Sigmoid colon (tissue), 4 donors: Measurements from ENCODE around the gene USP2.

ENCODE experiments used
- CTCF ChIP-seq, 4 experiments: fragments of 450-650 bp in 3 of 4; fragments of 200-600 bp in 1 of 4; IDR thresholded peaks; one replicate each; pipeline ENCODE4 v1.5.1; 2016 to 2019; ENCODE audit warnings: antibody characterized with exemption in 4 of 4, mild to moderate bottlenecking in 3 of 4, moderate library complexity in 2 of 4
- EP300 ChIP-seq, 4 donors: sonication (generic); formaldehyde crosslinking; IDR thresholded peaks; one replicate each; pipeline ENCODE4 v1.6.1; 2017; ENCODE audit warnings: antibody characterized with exemption in 4 of 4

GRCh38 chr11:119396835-119397234, 15.3 kb upstream of the USP2 start:
- TF ChIP-seq CTCF (IDR thresholded peaks at IDR 0.05), result no peak
- no peak for TF ChIP-seq EP300 (IDR thresholded peaks at IDR 0.05)
